Measurements from ENCODE around the gene SH2D7. TPM values are rescaled to one million over a fixed set of nuclear protein-coding genes. Genes with fewer than 3 reads are reported as not detected.
A peak's percentile ranks its signal among the peaks of the same experiment; 100 is the strongest.

SH2D7 gene
- total RNA-seq, 1 experiment from 2014 or later = not detected

DNA sequence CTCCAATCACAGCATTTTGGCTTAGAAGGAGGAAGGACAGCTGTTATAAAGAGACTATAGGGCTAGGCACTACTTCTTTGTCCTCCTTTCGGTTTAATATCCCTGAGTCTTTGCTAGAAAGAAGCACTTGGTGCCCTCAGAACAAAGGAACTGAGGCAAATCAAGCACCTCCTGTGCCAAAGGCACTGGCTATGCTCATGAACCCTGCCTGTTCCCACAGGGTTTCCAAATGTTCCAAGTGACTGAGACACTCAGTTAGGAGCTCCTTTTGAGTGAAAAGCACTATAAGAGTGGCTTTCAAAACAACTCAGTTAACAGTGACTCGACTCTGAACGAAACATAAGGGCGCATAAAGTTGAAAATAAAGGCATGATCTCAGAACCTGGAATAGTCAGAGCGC lies 39.8 kb upstream of the SH2D7 start:
- Histone ChIP-seq H4K91ac (ENCODE audit: insufficient read length, low read depth, low read length) (no peak overlapping the region), H3K4me1 (ENCODE audit: insufficient read depth, low read length) (no peaks in the 10 kb centered on the region; the same call in 1 of the 2 replicates), H2BK15ac (ENCODE audit: low read depth, low read length) (no peak overlapping the region), H3K9ac (ENCODE audit: extremely low read depth, insufficient read length, low read length) (no peak overlapping the region), H2BK5ac (ENCODE audit: insufficient read length, low read length) (no peak overlapping the region), H3K18ac (ENCODE audit: insufficient read length, low read depth, low read length) (no peak overlapping the region), H2BK12ac (ENCODE audit: insufficient read length, low read depth, low read length) (no peak overlapping the region), H3K4me2 (ENCODE audit: insufficient read depth, insufficient read length, low read length) (no peak overlapping the region), H3K27ac (ENCODE audit: insufficient read length, low read depth, low read length) (no peak overlapping the region), H2AK5ac (ENCODE audit: insufficient read length, low read length) (no peak overlapping the region), H4K5ac (ENCODE audit: insufficient read length, low read depth, low read length) (no peak overlapping the region), H3T11ph (ENCODE audit: low read length) (no peak overlapping the region), H3K23me2 (ENCODE audit: insufficient read length, low read depth, low read length, poor library complexity, severe bottlenecking) (no peaks in the 10 kb centered on the region), H3K4ac (ENCODE audit: low read depth, low read length) (no peak overlapping the region), H3K79me2 (ENCODE audit: insufficient read depth, low read length) (no peaks in the 10 kb centered on the region), H3K23ac (ENCODE audit: insufficient read length, low read depth, low read length) (no peak overlapping the region), H3K27me3 (ENCODE audit: insufficient read depth, low read length) (no peaks in the 10 kb centered on the region), H4K20me1 (ENCODE audit: control insufficient read depth, insufficient read depth, insufficient read length) (no peaks in the 10 kb centered on the region), H3K79me1 (ENCODE audit: insufficient read depth, low read depth, low read length, poor library complexity, severe bottlenecking) (no peaks in the 10 kb centered on the region), H3K56ac (ENCODE audit: insufficient read length, low read depth, low read length) (no peak overlapping the region), H2AFZ (ENCODE audit: low read length) (no peak overlapping the region), H3K14ac (ENCODE audit: insufficient read depth, low read length) (no peak overlapping the region), H2BK120ac (ENCODE audit: low read depth, low read length, poor library complexity, severe bottlenecking) (no peak overlapping the region), H4K8ac (replicated peaks; ENCODE audit: insufficient read length, low read depth, low read length) (no peak overlapping the region), H3K9me3 (ENCODE audit: control insufficient read depth, low read depth, low read length) (no peaks in the 10 kb centered on the region), H2BK20ac (ENCODE audit: low read depth, low read length, poor library complexity, severe bottlenecking) (no peak overlapping the region)
- Mint-ChIP-seq H3K36me3 (ENCODE audit: insufficient read depth in 1 of 3, low read depth in 3 of 3) (no peaks in the 10 kb centered on the region), H3K27ac (peak overlapping the region in 1 of 3 experiments; percentile 59; a peak in 2 of 7 replicates), H3K9me3 (no peaks in the 10 kb centered on the region), H3K4me3 (no peak overlapping the region), H3K27me3 (ENCODE audit: low read depth) (no peaks in the 10 kb centered on the region; the same call in 1 of the 2 replicates), H3K4me1 (peaks cover 29 to 34% of the 10 kb centered on the region in 2 experiments)
- no CpG with 5 or more reads among the region's 5 CpGs for WGBS (ENCODE audit: extremely low coverage, insufficient read length, low lambda C conversion rate)
- TF ChIP-seq, protein P1, sequence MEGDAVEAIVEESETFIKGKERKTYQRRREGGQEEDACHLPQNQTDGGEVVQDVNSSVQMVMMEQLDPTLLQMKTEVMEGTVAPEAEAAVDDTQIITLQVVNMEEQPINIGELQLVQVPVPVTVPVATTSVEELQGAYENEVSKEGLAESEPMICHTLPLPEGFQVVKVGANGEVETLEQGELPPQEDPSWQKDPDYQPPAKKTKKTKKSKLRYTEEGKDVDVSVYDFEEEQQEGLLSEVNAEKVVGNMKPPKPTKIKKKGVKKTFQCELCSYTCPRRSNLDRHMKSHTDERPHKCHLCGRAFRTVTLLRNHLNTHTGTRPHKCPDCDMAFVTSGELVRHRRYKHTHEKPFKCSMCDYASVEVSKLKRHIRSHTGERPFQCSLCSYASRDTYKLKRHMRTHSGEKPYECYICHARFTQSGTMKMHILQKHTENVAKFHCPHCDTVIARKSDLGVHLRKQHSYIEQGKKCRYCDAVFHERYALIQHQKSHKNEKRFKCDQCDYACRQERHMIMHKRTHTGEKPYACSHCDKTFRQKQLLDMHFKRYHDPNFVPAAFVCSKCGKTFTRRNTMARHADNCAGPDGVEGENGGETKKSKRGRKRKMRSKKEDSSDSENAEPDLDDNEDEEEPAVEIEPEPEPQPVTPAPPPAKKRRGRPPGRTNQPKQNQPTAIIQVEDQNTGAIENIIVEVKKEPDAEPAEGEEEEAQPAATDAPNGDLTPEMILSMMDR (conservative IDR thresholded peaks at IDR 0.05) = no peak
- no peak for DNase-seq
